Subcutaneous adipose tissue (tissue), 4 donors: Measurements from ENCODE around the gene PRSS2. TPM values are rescaled to one million over a fixed set of nuclear protein-coding genes. Genes with fewer than 3 reads are reported as not detected.

Experiments used
- total RNA-seq, 4 donors: library from RNA; depleted of rRNA; stranded (reverse); fragments of >200 nt; gene quantifications; one replicate each; pipeline ENCODE4 v1.1.0, GENCODE V29; 2016
- TF ChIP-seq, protein P1 (sequence below): fragments of 450-650 bp; IDR thresholded peaks from one replicate; pipeline ENCODE4 v1.5.1; 2016; ENCODE audit warnings: low read depth, mild to moderate bottlenecking, control low read depth, antibody characterized with exemption, moderate library complexity

PRSS2 gene
- total RNA-seq, 4 donors from 2014 or later, result not detected

GRCh38 chr7:142805350-142806021 lies 34.7 kb downstream of the PRSS2 start:
- TF ChIP-seq, protein P1, sequence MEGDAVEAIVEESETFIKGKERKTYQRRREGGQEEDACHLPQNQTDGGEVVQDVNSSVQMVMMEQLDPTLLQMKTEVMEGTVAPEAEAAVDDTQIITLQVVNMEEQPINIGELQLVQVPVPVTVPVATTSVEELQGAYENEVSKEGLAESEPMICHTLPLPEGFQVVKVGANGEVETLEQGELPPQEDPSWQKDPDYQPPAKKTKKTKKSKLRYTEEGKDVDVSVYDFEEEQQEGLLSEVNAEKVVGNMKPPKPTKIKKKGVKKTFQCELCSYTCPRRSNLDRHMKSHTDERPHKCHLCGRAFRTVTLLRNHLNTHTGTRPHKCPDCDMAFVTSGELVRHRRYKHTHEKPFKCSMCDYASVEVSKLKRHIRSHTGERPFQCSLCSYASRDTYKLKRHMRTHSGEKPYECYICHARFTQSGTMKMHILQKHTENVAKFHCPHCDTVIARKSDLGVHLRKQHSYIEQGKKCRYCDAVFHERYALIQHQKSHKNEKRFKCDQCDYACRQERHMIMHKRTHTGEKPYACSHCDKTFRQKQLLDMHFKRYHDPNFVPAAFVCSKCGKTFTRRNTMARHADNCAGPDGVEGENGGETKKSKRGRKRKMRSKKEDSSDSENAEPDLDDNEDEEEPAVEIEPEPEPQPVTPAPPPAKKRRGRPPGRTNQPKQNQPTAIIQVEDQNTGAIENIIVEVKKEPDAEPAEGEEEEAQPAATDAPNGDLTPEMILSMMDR, result no peak

DNA sequence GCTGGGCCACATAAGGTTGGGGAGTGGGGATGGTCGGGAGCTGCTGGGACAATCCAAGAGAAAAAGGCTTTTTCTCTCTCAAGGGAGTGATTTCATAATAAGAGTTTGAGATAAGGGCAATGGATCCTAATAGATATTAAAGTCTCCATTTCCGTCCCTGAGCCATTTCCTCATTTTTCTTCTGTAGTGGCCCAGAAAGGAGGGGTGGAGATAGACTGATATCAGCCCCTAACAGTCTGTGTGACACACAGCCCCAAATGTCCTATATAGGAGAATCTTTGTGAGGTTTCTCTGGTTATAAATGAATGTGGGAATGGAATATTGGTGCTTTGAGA lies 35.2 kb downstream of the PRSS2 start:
- TF ChIP-seq, protein P1, result no peak

GRCh38 chr7:142806957-142807356 lies 36.2 kb downstream of the PRSS2 start:
- TF ChIP-seq, protein P1, result no peak

DNA sequence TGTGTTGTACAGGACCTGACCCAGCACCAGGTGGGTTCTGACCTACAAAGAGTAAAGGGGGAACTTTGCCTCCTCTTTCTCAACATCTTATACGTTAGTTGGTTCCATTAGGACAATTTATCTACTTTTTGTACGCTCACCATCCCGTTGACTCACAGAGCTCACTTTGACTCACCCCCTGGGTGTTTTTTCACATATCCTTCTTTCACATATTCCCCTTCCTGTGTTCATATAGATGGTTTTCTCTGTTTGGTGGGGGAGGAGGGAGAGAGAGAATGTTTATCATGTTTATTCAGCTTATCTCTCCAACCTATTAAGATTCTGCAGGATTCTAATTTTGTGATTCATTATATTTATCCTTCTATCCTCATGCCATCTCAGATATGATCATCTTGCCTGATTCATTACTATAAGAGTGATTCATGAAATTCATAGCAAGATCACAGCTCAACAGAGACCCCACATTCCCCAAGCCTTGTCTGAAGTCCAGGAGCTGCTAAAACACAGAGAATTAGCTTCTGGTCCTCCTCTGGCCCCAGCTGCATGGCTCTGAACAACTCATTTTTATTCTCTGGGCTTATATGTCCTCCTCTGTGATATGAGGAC lies 37.2 kb downstream of the PRSS2 start:
- TF ChIP-seq, protein P1, result no peak

DNA sequence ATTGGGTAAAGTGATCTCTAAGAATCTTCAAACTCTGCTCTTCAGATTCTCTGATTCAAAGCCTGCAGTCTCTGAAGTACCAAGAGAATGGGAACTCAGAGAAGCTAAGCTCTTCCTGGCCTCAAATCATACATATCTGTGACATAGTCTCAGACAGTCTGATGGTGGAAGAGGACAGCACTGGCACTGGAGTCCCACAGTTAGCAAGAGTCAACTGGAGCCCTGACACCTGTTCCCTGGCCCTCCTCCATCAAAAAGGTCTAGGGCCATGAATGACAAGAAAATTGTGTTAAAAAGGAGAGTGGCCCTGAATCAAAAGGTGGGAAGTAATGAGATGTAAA lies 37.7 kb downstream of the PRSS2 start:
- TF ChIP-seq, protein P1, result no peak

DNA sequence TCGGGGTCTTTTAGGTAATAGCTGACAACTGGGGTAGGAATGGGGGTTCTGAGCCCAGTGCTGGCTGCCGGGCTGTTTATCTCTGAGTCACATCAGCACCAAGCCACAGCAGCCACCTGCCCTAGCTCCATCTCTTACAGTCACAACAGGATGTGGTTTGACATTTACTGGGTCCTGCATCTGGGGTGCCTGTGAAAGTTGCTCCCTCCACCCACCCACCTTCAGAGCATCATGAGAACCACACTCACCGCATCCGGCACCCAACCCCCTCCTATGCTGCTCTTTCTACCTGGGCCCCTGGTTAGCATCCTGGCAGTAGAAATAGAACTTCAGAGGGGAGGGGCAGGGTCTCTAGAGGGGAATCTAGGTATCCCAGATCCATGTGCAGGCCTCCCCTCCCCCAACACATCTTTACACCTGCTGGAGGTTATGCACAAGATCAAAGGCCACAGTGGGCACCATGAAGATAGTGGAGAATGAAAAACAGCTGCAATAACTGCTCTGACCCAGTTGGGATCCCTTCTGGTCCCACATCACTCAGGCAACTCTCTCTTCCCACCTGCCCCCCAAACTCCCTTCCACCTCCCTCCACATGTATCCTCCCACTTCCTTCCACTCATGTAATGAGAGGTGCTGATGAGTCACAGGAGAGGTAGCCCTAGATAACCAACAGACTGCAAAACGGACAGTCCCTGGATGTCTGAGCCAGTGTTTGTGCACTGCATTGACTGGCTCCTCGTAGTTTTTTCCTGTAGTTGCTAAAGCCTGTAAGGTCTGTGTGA lies 38.2 kb downstream of the PRSS2 start:
- TF ChIP-seq, protein P1, result no peak

DNA sequence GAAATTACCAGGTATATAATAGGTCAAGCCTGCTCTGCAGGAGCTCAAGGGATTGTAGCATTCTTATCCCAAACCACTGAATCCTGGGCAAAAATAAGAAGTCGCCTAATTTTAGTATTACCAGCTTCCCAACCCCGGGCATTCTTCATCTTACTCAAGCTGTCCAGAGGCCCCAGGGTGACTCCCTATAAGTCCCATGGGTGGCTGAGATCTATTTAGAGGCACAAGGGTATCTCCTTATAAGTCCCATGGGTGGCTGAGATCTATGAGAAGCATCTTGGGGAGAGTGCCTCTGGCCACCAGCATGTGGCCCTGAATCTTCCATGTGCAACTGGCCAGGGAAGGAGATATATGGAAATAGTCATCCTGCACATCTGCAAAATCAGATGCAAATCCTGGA lies 38.9 kb downstream of the PRSS2 start:
- TF ChIP-seq, protein P1, result no peak
